Mesenteric fat pad (tissue), 1 donor: ENCODE measurements around the gene ROBO2. TPM values are rescaled to one million over a fixed set of nuclear protein-coding genes. Genes with fewer than 3 reads are reported as not detected.

Experiments used
- DNase-seq: peaks from one replicate; pipeline ENCODE4 v3.0.0-alpha.2; 2020; ENCODE audit warnings: low spot score
- long read RNA-seq: library from polyadenylated mRNA; unstranded; transcript quantifications from one replicate; pipeline ENCODE4 v2.0.0, GENCODE V29; 2020
- total RNA-seq: library from RNA; stranded (reverse); fragmentation: NEBNext Ultra II Directional; extraction: Animal tissue kit (Norgen Biotek cat#: 25700); gene quantifications from one replicate; pipeline ENCODE4 v1.2.1, GENCODE V29; 2021
- donor health status: DM: yes; HTN: yes; CAD: no.

ROBO2 gene, protein sequence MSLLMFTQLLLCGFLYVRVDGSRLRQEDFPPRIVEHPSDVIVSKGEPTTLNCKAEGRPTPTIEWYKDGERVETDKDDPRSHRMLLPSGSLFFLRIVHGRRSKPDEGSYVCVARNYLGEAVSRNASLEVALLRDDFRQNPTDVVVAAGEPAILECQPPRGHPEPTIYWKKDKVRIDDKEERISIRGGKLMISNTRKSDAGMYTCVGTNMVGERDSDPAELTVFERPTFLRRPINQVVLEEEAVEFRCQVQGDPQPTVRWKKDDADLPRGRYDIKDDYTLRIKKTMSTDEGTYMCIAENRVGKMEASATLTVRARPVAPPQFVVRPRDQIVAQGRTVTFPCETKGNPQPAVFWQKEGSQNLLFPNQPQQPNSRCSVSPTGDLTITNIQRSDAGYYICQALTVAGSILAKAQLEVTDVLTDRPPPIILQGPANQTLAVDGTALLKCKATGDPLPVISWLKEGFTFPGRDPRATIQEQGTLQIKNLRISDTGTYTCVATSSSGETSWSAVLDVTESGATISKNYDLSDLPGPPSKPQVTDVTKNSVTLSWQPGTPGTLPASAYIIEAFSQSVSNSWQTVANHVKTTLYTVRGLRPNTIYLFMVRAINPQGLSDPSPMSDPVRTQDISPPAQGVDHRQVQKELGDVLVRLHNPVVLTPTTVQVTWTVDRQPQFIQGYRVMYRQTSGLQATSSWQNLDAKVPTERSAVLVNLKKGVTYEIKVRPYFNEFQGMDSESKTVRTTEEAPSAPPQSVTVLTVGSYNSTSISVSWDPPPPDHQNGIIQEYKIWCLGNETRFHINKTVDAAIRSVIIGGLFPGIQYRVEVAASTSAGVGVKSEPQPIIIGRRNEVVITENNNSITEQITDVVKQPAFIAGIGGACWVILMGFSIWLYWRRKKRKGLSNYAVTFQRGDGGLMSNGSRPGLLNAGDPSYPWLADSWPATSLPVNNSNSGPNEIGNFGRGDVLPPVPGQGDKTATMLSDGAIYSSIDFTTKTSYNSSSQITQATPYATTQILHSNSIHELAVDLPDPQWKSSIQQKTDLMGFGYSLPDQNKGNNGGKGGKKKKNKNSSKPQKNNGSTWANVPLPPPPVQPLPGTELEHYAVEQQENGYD (N-terminal part only)
- total RNA-seq = 1.8 TPM
- long read RNA-seq, partial matches to known transcripts = 0 of 1 reads
- long read RNA-seq, other reads (novel, unspliced or antisense) = 1 of 1 reads

GRCh38 chr3:77039606-77040171 is at the start of gene ROBO2:
Gene ROBO2, plus strand, starts transcription at chr3:77040099. Its CDS starts 687 bp downstream, at chr3:77040786.
- DNase-seq = no peak

- DNase-seq = no peak
These were observed 49.3 kb upstream of the ROBO2 start for GRCh38 chr3:76990606-76991005.

GRCh38 chr3:76991165-76991564 is 48.7 kb upstream of the ROBO2 start:
- no peak for DNase-seq

DNA sequence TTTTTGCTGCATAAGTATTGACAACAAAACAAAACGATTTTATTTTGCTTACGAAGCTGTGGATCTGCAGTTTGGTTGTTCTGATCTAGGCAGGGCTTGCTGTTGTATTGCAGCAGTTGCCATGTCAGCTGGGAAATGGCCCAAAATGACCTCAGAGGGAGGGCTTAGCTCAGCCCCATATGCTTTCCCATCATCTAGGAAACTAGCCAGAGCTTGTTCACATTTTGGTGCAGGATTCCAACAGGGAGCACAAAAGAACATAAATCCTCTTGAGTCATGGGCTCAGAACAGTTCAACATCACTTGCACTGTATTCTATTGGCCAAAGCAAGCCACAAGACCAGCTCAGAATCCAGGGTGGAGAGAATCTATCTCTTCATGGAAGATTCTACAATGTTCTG is 42.2 kb upstream of the ROBO2 start:
- DNase-seq = no peak

- no peak for DNase-seq
These were observed 41.3 kb upstream of the ROBO2 start for GRCh38 chr3:76998555-76998954.

DNA sequence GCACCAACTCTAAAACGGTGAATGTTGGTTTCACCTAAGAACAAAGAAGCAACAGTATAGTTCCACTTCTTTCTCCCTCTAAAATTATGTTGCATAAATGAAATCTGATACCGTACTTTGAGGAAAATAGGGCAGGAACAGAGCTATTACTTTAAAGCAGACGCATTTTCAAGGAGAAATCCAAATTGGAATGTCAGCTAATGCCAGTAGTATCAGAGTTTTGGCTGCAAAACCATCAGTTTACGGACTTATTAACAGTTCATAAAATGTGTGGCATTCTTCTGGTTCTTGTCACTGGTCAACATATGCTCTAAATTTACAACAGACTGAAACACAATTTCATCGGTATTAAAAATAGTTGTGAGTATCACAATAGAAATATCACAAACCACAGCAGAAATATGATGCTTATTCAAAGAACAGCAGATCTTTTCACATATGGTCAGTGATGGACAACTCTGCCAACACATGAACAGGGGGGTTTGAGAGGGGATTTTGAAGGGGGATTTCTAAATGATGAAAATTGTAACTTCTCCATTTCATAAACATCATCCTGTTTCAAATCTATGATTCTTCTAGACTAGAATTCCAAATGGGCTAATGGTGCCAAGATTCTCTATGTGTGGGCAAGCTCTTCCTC is 38.7 kb upstream of the ROBO2 start:
- no peak for DNase-seq

GRCh38 chr3:77014226-77014625 is 25.7 kb upstream of the ROBO2 start:
- DNase-seq = no peak

DNA sequence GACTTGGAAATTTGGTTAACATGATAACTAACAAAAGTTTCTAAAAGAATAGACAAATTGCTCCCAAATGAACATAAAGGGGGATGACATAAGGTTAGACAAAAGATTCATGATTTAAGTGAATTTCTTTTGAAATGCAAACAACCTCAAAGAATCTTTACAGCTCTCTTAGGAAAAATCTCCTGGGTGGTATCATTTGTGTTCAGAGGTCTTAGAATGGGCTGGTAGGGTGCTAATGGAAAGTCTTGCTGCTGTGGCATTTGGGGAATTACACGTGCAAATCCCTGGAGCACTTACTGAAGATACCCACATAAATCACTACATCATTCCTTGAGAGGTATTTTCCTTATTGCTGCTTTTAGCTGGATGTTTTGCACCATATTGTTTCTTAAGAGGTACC is 14.4 kb upstream of the ROBO2 start:
- DNase-seq = no peak

- no peak for DNase-seq
These were observed 12.8 kb upstream of the ROBO2 start for GRCh38 chr3:77026904-77027634.

DNA sequence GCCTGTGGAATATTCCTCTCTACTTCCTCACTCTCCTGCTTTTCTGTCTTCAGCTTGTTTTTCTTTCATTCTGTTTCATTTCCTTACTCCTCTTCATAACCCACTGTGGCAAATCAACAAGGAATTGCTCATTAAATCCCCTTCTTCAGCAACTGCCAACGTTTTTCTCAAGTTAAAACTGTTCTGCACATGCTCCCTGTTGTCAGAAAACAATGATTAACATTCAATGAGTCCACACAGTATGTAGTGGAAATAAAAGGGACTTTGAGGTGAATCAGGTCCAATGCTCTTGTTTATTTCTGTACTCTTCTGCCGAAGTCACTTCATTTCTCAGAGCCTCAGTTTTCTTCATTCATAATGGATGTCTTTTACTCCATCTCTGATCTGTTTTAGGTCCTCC is 11.9 kb upstream of the ROBO2 start:
- no peak for DNase-seq

DNA sequence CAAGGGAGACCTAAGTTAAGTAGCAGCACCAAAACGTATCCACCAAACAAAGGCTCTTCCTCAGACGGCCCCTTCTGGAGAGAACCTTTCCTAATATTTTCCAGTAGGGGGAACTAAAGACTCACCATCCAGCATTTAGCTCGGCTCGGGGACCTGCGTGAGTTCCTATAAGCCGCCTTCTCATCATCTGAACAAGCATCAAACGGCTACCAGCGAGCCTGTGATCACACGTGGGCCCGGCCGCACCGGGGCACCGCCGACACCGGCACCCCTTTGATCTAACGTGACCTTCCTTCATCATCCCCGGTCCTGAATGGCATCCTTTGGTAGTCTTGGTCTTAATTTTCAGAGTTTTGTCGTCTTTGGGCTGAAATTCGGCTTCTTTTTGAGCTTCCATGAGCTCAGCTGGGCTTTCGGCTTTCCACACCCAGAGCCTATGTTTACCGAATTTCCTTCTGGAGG is 1.4 kb upstream of the ROBO2 start:
- no peak for DNase-seq

DNA sequence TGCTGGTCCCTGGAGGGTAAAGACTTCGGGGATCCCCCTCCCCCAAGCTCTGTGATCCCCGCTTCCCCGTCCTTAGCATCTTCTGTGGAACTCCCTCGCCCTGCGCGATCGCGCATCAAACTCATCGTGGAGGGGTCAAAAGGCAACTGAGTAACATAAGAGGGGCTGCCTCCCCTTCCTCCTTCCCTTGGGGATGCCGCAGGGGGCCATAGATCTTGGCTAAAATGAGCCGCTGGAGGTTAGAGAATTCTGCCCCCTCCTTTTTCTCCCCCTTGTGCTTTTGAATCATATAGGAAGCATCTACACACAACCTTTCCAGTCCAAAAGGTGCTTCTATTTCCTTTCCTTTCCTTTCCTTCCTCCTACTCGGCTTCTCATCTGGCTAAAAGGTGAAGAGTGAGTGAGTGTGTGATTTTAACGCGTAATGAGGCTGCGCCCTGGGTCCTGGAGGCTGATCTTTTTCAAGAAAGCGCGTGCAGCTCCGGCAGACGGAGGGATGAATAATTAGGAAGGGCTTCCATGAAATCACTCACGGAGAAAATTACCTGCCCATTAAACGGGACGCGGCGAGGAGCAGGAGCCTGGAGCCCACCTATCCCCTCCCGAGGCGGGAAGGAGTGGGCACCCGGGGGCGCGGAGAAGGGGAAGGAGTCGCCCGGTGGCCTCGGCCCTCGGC is 831 bp upstream of the ROBO2 start:
- no peak for DNase-seq

GRCh38 chr3:77040216-77040615 is 317 bp downstream of the ROBO2 start:
- DNase-seq = no peak

GRCh38 chr3:77040926-77041722 is 1.2 kb downstream of the ROBO2 start:
- no peak for DNase-seq

DNA sequence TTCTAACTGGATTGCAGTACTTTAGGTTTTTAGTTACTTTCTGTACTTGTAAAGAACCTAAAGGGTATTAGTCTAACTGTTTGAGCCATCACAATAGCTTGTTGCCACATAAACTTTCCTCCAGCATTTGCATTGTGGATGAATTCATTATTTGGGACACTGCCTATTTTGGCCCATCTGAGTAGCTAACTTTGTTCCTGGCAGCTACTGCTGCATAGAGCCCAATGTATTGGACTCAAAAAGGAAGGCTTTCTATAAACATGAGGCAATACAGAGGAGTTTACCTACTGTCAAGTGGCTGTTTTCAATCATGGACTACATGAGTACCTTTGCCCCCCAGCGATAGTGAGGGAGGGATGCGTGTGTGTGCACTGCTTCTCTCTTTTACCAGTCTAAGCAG is 1.9 kb downstream of the ROBO2 start:
- DNase-seq = no peak

GRCh38 chr3:77042343-77042742 is 2.4 kb downstream of the ROBO2 start:
- no peak for DNase-seq

GRCh38 chr3:77042882-77043281 is 3.0 kb downstream of the ROBO2 start:
- DNase-seq = no peak

- no peak for DNase-seq
These were observed 5.8 kb downstream of the ROBO2 start for GRCh38 chr3:77045686-77046085.

DNA sequence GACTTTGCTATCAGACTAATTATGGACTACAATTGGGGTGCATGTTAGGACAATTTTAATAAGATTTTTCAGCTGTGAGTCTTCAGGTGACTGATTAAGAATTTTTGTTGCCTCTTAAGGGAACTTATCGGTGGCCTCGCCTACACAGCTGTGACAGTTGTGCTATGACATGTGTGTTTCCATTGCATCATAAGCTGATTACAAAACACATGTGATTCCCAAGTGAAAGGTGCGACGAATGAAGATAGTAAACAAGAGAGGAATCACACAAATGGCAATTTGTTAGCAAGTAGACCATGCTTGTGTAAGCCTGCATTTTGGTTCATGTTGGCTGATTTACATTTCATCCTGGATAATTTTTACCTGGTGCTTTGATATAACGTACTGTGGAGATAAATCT is 8.3 kb downstream of the ROBO2 start:
- no peak for DNase-seq
